ENCODE measurements around the gene MITF.

DNA sequence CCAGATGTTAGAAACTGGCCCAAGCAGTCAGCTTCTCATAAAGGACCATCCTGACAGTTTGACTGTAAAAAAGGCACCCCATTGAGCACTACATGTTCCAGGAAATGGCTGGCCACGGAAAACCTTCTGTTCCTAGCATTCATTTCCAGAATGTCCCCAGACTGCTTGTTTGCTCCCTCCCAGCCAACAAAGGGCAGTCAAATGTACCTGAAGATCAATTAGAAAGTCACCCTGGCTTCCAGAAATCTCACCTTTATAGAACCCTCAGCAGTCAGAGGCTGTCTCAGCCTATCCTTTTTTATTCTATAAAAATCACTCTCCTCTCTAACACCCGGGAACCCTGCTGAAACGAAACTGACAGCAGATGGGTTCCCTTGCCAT is 259.5 kb downstream of the MITF start:
- TF ChIP-seq, protein P1, sequence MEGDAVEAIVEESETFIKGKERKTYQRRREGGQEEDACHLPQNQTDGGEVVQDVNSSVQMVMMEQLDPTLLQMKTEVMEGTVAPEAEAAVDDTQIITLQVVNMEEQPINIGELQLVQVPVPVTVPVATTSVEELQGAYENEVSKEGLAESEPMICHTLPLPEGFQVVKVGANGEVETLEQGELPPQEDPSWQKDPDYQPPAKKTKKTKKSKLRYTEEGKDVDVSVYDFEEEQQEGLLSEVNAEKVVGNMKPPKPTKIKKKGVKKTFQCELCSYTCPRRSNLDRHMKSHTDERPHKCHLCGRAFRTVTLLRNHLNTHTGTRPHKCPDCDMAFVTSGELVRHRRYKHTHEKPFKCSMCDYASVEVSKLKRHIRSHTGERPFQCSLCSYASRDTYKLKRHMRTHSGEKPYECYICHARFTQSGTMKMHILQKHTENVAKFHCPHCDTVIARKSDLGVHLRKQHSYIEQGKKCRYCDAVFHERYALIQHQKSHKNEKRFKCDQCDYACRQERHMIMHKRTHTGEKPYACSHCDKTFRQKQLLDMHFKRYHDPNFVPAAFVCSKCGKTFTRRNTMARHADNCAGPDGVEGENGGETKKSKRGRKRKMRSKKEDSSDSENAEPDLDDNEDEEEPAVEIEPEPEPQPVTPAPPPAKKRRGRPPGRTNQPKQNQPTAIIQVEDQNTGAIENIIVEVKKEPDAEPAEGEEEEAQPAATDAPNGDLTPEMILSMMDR (IDR thresholded peaks at IDR 0.05 in 2 of 3, conservative IDR thresholded peaks at IDR 0.05 in 1 of 3; ENCODE audit: borderline replicate concordance in 1 of 3, insufficient read depth in 1 of 3, low read depth in 2 of 3, low read length in 2 of 3): no peak
- TF ChIP-seq CBX3 (IDR thresholded peaks at IDR 0.05; ENCODE audit: low read depth) (no peak), SIN3A (IDR thresholded peaks at IDR 0.05; ENCODE audit: low read depth) (no peak), POLR2A (IDR thresholded peaks at IDR 0.05; ENCODE audit: borderline replicate concordance, extremely low read depth, insufficient read depth, insufficient read length) (no peak), EZH2 (IDR thresholded peaks at IDR 0.05) (no peak), EZH2phosphoT487 (IDR thresholded peaks at IDR 0.05; ENCODE audit: borderline replicate concordance) (no peak), RAD21 (IDR thresholded peaks at IDR 0.05; ENCODE audit: low read depth) (no peak), ZNF274 (IDR thresholded peaks at IDR 0.05; ENCODE audit: low read depth, low read length) (no peak), TCF7L2 (IDR thresholded peaks at IDR 0.05; ENCODE audit: borderline replicate concordance, extremely low read depth, insufficient read depth, insufficient read length) (no peak), CEBPB (IDR thresholded peaks at IDR 0.05; ENCODE audit: low read depth) (no peak), POLR2AphosphoS5 (IDR thresholded peaks at IDR 0.05; ENCODE audit: low read depth, low read length) (no peak)
- TF ChIP-seq, protein P2, sequence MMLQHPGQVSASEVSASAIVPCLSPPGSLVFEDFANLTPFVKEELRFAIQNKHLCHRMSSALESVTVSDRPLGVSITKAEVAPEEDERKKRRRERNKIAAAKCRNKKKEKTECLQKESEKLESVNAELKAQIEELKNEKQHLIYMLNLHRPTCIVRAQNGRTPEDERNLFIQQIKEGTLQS (IDR thresholded peaks at IDR 0.05): no peak
- TF ChIP-seq, protein P3, sequence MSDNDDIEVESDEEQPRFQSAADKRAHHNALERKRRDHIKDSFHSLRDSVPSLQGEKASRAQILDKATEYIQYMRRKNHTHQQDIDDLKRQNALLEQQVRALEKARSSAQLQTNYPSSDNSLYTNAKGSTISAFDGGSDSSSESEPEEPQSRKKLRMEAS (IDR thresholded peaks at IDR 0.05): no peak
- TF ChIP-seq, protein P4, sequence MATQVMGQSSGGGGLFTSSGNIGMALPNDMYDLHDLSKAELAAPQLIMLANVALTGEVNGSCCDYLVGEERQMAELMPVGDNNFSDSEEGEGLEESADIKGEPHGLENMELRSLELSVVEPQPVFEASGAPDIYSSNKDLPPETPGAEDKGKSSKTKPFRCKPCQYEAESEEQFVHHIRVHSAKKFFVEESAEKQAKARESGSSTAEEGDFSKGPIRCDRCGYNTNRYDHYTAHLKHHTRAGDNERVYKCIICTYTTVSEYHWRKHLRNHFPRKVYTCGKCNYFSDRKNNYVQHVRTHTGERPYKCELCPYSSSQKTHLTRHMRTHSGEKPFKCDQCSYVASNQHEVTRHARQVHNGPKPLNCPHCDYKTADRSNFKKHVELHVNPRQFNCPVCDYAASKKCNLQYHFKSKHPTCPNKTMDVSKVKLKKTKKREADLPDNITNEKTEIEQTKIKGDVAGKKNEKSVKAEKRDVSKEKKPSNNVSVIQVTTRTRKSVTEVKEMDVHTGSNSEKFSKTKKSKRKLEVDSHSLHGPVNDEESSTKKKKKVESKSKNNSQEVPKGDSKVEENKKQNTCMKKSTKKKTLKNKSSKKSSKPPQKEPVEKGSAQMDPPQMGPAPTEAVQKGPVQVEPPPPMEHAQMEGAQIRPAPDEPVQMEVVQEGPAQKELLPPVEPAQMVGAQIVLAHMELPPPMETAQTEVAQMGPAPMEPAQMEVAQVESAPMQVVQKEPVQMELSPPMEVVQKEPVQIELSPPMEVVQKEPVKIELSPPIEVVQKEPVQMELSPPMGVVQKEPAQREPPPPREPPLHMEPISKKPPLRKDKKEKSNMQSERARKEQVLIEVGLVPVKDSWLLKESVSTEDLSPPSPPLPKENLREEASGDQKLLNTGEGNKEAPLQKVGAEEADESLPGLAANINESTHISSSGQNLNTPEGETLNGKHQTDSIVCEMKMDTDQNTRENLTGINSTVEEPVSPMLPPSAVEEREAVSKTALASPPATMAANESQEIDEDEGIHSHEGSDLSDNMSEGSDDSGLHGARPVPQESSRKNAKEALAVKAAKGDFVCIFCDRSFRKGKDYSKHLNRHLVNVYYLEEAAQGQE (IDR thresholded peaks at IDR 0.05; ENCODE audit: low read depth): no peak

Measured in HCT116 (cell line).